CD4-positive, alpha-beta T cell treated with Interferon gamma for 1 hour (primary cell): ENCODE results near the gene GPR107.

ENCODE experiments used
- DNase-seq: peaks from one replicate; pipeline ENCODE4 v3.0.0-alpha.2; 2020

Gene GPR107

GRCh38 chr9:130028493-130029222 lies 25.0 kb upstream of the GPR107 start:
- no peak for DNase-seq

- no peak for DNase-seq
Observed at GRCh38 chr9:130029223-130029973, 24.3 kb upstream of the GPR107 start.

- DNase-seq: no peak
Observed at GRCh38 chr9:130030651-130031127, 23.0 kb upstream of the GPR107 start.

- DNase-seq: no peak
Observed at GRCh38 chr9:130034570-130034969, 19.1 kb upstream of the GPR107 start.

- no peak for DNase-seq
Observed at GRCh38 chr9:130036099-130036498, 17.6 kb upstream of the GPR107 start.

GRCh38 chr9:130039528-130040147 lies 14.1 kb upstream of the GPR107 start:
- peak; percentile 36 for DNase-seq

GRCh38 chr9:130040984-130041647 lies 12.6 kb upstream of the GPR107 start:
- no peak for DNase-seq

- no peak for DNase-seq
Observed at GRCh38 chr9:130041648-130042405, 11.9 kb upstream of the GPR107 start.

GRCh38 chr9:130042406-130042884 lies 11.3 kb upstream of the GPR107 start:
- no peak for DNase-seq

- peak; percentile 83 for DNase-seq
Observed at GRCh38 chr9:130042885-130043653, 10.6 kb upstream of the GPR107 start, which contains the start of gene FNBP1. Gene FNBP1 (minus strand): TSS chr9:130043189. CDS start chr9:130042975, 214 bp downstream.

- DNase-seq: no peak
Observed at GRCh38 chr9:130043654-130044623, 9.8 kb upstream of the GPR107 start.

GRCh38 chr9:130045725-130046450 lies 7.8 kb upstream of the GPR107 start:
- DNase-seq: no peak

- no peak for DNase-seq
Observed at GRCh38 chr9:130049431-130050210, 4.1 kb upstream of the GPR107 start.

GRCh38 chr9:130050462-130050861 lies 3.2 kb upstream of the GPR107 start:
- no peak for DNase-seq

- DNase-seq: no peak
Observed at GRCh38 chr9:130051855-130052254, 1.9 kb upstream of the GPR107 start.

GRCh38 chr9:130053109-130053503 lies 600 bp upstream of the GPR107 start:
- no peak for DNase-seq

GRCh38 chr9:130054325-130054786 lies 650 bp downstream of the GPR107 start:
- no peak for DNase-seq

- no peak for DNase-seq
Observed at GRCh38 chr9:130054820-130055219, 1.1 kb downstream of the GPR107 start.
